ENCODE results near the gene PGBD1. TPM values are rescaled to one million over a fixed set of nuclear protein-coding genes. Genes with fewer than 3 reads are reported as not detected.

PGBD1 gene
- total and polyA plus RNA-seq, 2 of the 8 experiments (the other 6 are each of a cell fraction or from before 2014, with no cell fraction given): 2.5 to 9.2 TPM

- Histone ChIP-seq H3K23me2 (ENCODE audit: low read depth, low read length) (peaks cover 2% of the 10 kb centered on the region; the same call in 1 of the 2 replicates), H3K56ac (replicated peaks; ENCODE audit: insufficient read length, low read depth, low read length) (no peak overlapping the region), H3K14ac (ENCODE audit: insufficient read length) (no peak overlapping the region), H3K27me3 (replicated peaks in 1 of 4; ENCODE audit: control insufficient read depth in 3 of 4, extremely low read depth in 1 of 4, insufficient read depth in 3 of 4, low read length in 3 of 4) (no peaks in the 10 kb centered on the region), H3K4me3 (ENCODE audit: extremely low read depth in 1 of 4, insufficient read depth in 2 of 4, low read depth in 3 of 4, low read length in 4 of 4) (no peak overlapping the region), H3K4me2 (ENCODE audit: insufficient read depth in 1 of 2, low read depth in 2 of 2, low read length in 2 of 2) (no peak overlapping the region), H3K4ac (replicated peaks; ENCODE audit: insufficient read length, low read depth, low read length) (no peak overlapping the region), H3K23ac (ENCODE audit: insufficient read length) (no peak overlapping the region), H4K20me1 (replicated peaks in 1 of 2; ENCODE audit: control insufficient read depth in 1 of 2, insufficient read depth in 2 of 2, low read length in 2 of 2) (no peaks in the 10 kb centered on the region), H3K79me2 (ENCODE audit: control insufficient read depth in 1 of 2, insufficient read depth in 2 of 2, low read length in 2 of 2) (peaks cover 0 to 16% of the 10 kb centered on the region in 2 experiments; a peak in 2 of 4 replicates), H3K9ac (replicated peaks in 1 of 4; ENCODE audit: extremely low read depth in 1 of 4, low read depth in 3 of 4, low read length in 3 of 4) (no peak overlapping the region), H2BK120ac (replicated peaks; ENCODE audit: low read depth, low read length) (no peak overlapping the region), H3K27ac (ENCODE audit: low read depth, low read length) (no peak overlapping the region), H2AFZ (ENCODE audit: low read length) (no peak overlapping the region), H2BK20ac (ENCODE audit: low read length) (no peak overlapping the region), H4K8ac (ENCODE audit: extremely low read depth, insufficient read depth, low read length) (no peak overlapping the region), H3K4me1 (replicated peaks in 1 of 4; ENCODE audit: control insufficient read depth in 3 of 4, insufficient read depth in 4 of 4, low read length in 3 of 4) (peaks cover 0 to 2% (median 0%) of the 10 kb centered on the region in 4 experiments; a peak in 1 of 7 replicates), H3K36me3 (ENCODE audit: control insufficient read depth in 2 of 4, insufficient read depth in 4 of 4, low read length in 3 of 4) (peaks cover 0 to 23% (median 9%) of the 10 kb centered on the region in 4 experiments; a peak in 6 of 8 replicates), H2BK5ac (ENCODE audit: low read depth, low read length) (no peak overlapping the region), H4K91ac (replicated peaks; ENCODE audit: insufficient read length, low read length) (no peak overlapping the region), H2AK5ac (ENCODE audit: low read depth, low read length) (no peak overlapping the region), H4K5ac (ENCODE audit: insufficient read length, low read depth, low read length) (no peak overlapping the region), H3K18ac (ENCODE audit: extremely low read depth, low read length) (no peak overlapping the region), H2BK15ac (ENCODE audit: low read length) (no peak overlapping the region), H3K9me3 (ENCODE audit: insufficient read depth in 2 of 2, low read depth in 1 of 2, low read length in 1 of 2) (no peaks in the 10 kb centered on the region), H2BK12ac (ENCODE audit: low read depth, low read length) (no peak overlapping the region), H3K79me1 (ENCODE audit: low read depth, low read length) (no peaks in the 10 kb centered on the region)
- CTCF ChIA-PET (ENCODE audit: partially characterized antibody): interaction anchor here (2.3 kb wide), 1 partner anchor 86 kb away, joined by 9 read pairs; no protein-coding TSS in a partner anchor
- POLR2A ChIA-PET (ENCODE audit: partially characterized antibody): interaction anchor here (0.6 to 4.3 kb wide), 4 partner anchors 11 to 66 kb away, joined by 4 to 31 read pairs (median 13); partner anchors contain the start of genes PGBD1, ZKSCAN4 and ZSCAN31
- DNase-seq (ENCODE audit: low read depth in 1 of 2, low spot score in 2 of 2) (no peak), FAIRE-seq (no peak)
- TF ChIP-seq POU5F1 (IDR thresholded peaks at IDR 0.05; ENCODE audit: low read depth, low read length): no peak
- no peak for TF ChIP-seq KDM1A (IDR thresholded peaks at IDR 0.05; ENCODE audit: borderline replicate concordance, low read length)
- no peak for TF ChIP-seq POLR2AphosphoS5 (IDR thresholded peaks at IDR 0.05; ENCODE audit: low read depth, low read length)
- no peak for TF ChIP-seq SP1 (IDR thresholded peaks at IDR 0.05; ENCODE audit: low read depth, low read length)
- peak; percentile 69; the same call in 1 of the 2 replicates for TF ChIP-seq BACH1 (IDR thresholded peaks at IDR 0.05; ENCODE audit: low read length)
- no peak for TF ChIP-seq CHD1 (IDR thresholded peaks at IDR 0.05; ENCODE audit: low read depth, low read length)
Measured at GRCh38 chr6:28269492-28269891, 11.9 kb upstream of the PGBD1 start.

All from H1 (cell line).